Adrenal gland (tissue), 12 donors: ENCODE results near the gene LRP1B. TPM values are rescaled to one million over a fixed set of nuclear protein-coding genes. Genes with fewer than 3 reads are reported as not detected.

Experiments
- DNase-seq, 7 donors: peaks; one replicate each; pipeline ENCODE4 v3.0.0-alpha.2; 2019 to 2020
- H3K27ac ChIP-seq, 5 donors: fragments of 200-600 bp; sonication (generic) in 4 of 5; 1 replicate in 3 of 5; 2 replicates in 2 of 5; pipeline versions ENCODE4 v1.5.1 to v1.8.0; 2016 to 2020; ENCODE audit warnings: mild to moderate bottlenecking in 1 of 5
- H3K27me3 ChIP-seq: fragments of 200-600 bp; 2 replicates; pipeline ENCODE4 v1.8.0; 2021
- H3K36me3 ChIP-seq, 2 donors: fragments of 200-600 bp; replicated peaks in 1 of 2; 1 replicate in 1 of 2; 2 replicates in 1 of 2; pipeline versions ENCODE4 v1.5.1 to v1.8.0; 2018 to 2022
- H3K4me1 ChIP-seq, 2 donors: fragments of 200-600 bp; replicated peaks in 1 of 2; 1 replicate in 1 of 2; 2 replicates in 1 of 2; pipeline versions ENCODE4 v1.5.1 to v1.8.0; 2018 to 2021
- H3K4me3 ChIP-seq, 4 donors: fragments of 200-600 bp; sonication (generic) in 3 of 4; one replicate each; pipeline ENCODE4 v1.5.1; 2016 to 2018
- H3K9me3 ChIP-seq, 3 donors: fragments of 200-600 bp; sonication (generic) in 1 of 3; replicated peaks in 1 of 3; 1 replicate in 2 of 3; 2 replicates in 1 of 3; pipeline versions ENCODE4 v1.5.1 to v1.8.0; 2016 to 2021
- POLR2A ChIP-seq, 2 donors: fragments of 450-650 bp; IDR thresholded peaks; one replicate each; pipeline ENCODE4 v1.6.1; 2017; ENCODE audit warnings: antibody characterized with exemption in 2 of 2, mild to moderate bottlenecking in 2 of 2, moderate library complexity in 1 of 2
- WGBS, 4 donors: extraction: QIAGEN DNeasy Blood & Tissue Kit in 2 of 4; methylation state at CpG; one replicate each; pipeline versions ENCODE4 v1.1.5 to v1.1.7; 2013 to 2017; 5-methylcytosine and 5-hydroxymethylcytosine counted together
- intact Hi-C, 2 donors: fragments of 100-400 bp; cut with DNase I; formaldehyde crosslinking; loops; one replicate each; pipeline versions ENCODE4 v1.14.1 to v1.15.0; 2022 to 2023
- polyA plus RNA-seq, 3 donors: library from polyadenylated mRNA; stranded (reverse); fragments of 200-250 nt in 2 of 3; fragments of 350-450 nt in 1 of 3; fragmentation: Illumina TruSeq in 1 of 3; extraction: RNeasy Lipid Tissue Mini Kit (QIAGEN cat#74804) in 1 of 3; gene quantifications; one replicate each; pipeline ENCODE4 v1.2.3, GENCODE V29; 2013 to 2014
- total RNA-seq, 9 donors: library from RNA; depleted of rRNA in 4 of 9; stranded (reverse); fragments of >200 nt in 4 of 9; fragments of 120-200 nt in 1 of 9; fragmentation: NEBNext Ultra II Directional in 1 of 9; extraction: Animal tissue kit (Norgen Biotek cat#: 25700) in 1 of 9; gene quantifications; one replicate each; pipeline versions ENCODE4 v1.1.0 to v1.2.4, GENCODE V29; 2013 to 2023
- TF ChIP-seq, protein P1 (sequence below), 6 experiments: fragments of 450-650 bp in 4 of 6; fragments of 200-600 bp in 2 of 6; sonication (generic) in 1 of 6; IDR thresholded peaks; 1 replicate in 5 of 6; 2 replicates in 1 of 6; pipeline versions ENCODE4 v1.5.1 to v1.8.0; 2016 to 2021; ENCODE audit warnings: antibody characterized with exemption in 6 of 6, mild to moderate bottlenecking in 2 of 6, moderate library complexity in 1 of 6
- donor health status: healthy with polysubstance abuse.
- donor health status: Bipolar disorder and iron deficiency.
- donor health status: DM: yes; HTN: yes; CAD: no.
- donor health status: DM: no; HTN: no; CAD: no.
- donor health status: DM: no; HTN: no; CAD: no.
- donor health status: DM: yes; HTN: yes; CAD: no.

The LRP1B gene
- total and polyA plus RNA-seq, 12 donors, result 0.84 to 5.4 (median 2.1) TPM

DNA sequence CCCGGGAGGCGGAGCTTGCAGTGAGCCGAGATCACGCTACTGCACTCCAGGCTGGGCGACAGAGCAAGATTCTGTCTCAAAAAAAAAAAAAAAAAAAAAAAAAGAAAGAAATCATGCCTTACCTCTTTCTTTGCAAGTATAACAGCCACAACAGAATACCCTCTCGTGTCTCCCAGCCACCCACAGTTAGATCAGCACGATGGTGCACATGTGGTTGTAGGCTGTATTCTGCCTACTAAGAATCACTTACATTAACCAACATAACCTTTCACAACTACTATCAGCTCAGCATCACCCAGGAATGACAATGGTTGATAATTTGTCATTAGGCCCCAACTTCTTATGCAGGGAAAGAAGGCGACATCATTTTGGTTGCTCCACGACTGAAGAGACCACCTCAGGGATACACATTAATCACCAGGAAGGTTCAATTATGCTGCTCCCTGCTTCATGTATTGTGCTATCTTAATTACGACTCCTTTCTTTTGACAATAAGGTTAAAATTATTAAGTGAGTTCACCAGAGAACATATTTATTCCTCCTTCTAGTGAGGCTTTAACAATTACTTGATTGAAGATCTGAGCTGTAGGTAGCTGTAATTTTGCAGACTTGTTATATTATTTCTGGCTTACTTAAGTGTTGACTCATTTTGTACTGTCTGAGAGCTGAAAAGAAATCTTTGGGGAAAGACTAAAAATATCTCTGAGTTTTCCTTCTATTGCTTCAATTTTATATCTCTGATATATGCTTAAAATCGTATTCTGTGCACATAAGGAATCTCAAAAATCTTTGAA lies 120.1 kb downstream of the LRP1B start:
- DNase-seq, result no peak
- no peak overlapping the region for H3K4me3 ChIP-seq
- no peaks in the 10 kb centered on the region for H3K4me1 ChIP-seq
- H3K36me3 ChIP-seq, result no peaks in the 10 kb centered on the region
- no peak overlapping the region for H3K27ac ChIP-seq
- WGBS, 4 donors, result 74 to 81% (median 77%) methylated on average over 11 of the region's 11 CpGs
- no peaks in the 10 kb centered on the region for H3K9me3 ChIP-seq
- intact Hi-C loops, result no loop called here
- TF ChIP-seq POLR2A (IDR thresholded peaks at IDR 0.05), result no peak
- TF ChIP-seq, protein P1, sequence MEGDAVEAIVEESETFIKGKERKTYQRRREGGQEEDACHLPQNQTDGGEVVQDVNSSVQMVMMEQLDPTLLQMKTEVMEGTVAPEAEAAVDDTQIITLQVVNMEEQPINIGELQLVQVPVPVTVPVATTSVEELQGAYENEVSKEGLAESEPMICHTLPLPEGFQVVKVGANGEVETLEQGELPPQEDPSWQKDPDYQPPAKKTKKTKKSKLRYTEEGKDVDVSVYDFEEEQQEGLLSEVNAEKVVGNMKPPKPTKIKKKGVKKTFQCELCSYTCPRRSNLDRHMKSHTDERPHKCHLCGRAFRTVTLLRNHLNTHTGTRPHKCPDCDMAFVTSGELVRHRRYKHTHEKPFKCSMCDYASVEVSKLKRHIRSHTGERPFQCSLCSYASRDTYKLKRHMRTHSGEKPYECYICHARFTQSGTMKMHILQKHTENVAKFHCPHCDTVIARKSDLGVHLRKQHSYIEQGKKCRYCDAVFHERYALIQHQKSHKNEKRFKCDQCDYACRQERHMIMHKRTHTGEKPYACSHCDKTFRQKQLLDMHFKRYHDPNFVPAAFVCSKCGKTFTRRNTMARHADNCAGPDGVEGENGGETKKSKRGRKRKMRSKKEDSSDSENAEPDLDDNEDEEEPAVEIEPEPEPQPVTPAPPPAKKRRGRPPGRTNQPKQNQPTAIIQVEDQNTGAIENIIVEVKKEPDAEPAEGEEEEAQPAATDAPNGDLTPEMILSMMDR (IDR thresholded peaks at IDR 0.05), result no peak
- H3K27me3 ChIP-seq, result no peaks in the 10 kb centered on the region

DNA sequence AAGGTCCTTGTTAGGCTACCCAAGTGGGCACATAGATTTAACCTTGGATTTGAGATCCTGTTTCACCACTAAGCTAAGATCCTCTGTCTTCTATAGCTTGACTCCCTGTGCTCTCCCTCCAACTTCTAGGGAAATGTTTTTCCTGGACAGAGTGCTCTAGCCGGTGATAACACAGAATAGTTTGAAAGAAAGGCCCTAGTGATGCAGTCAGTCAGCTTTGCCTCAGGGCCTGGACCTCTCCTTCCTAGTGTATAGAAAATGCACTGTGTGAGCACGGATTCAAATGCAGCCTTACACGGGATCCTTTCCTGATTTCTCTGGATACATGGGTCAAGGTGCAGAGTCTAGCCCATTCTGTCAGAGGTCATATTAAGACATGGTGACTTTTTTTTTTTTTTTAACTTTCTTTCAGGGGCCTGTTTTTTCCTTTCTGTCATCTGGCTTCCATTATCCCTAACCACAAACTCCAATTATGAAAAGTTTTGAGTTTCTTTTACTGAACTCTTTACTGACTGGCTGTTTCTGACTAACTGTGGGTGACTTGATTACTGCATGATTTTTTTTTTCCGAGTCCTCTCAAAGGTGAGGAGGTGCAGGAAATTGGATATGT lies 122.6 kb downstream of the LRP1B start:
- Histone ChIP-seq H3K36me3 (no peaks in the 10 kb centered on the region), H3K4me1 (no peaks in the 10 kb centered on the region), H3K9me3 (no peaks in the 10 kb centered on the region), H3K27me3 (no peaks in the 10 kb centered on the region), H3K27ac (no peak overlapping the region), H3K4me3 (no peak overlapping the region)
- TF ChIP-seq, protein P1 (IDR thresholded peaks at IDR 0.05), result no peak
- TF ChIP-seq POLR2A (IDR thresholded peaks at IDR 0.05), result no peak
- DNase-seq, result no peak
- 83 to 87% (median 85%) methylated on average over 4 of the region's 4 CpGs for WGBS, 4 donors
- intact Hi-C loops, result no loop called here

DNA sequence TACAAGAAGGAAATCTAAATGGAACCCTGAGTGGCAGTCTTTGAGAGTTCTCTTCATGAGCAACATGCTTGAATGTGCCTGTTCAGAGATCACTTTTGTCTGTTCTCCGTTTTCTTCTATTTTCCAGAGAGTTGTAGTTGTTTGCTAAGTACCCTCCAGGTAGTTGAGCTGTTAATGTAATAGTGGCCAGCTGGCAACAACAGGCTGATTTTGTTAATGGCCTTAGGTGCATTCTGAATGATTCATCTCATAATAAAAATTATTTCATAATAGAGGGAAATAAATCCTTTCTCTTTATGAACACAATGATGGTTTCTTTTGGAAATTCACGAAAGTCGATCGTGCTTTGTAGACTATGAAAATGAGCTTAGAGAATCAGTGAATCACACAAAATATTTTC lies 136.8 kb downstream of the LRP1B start:
- intact Hi-C loops, result no loop called here
- no peaks in the 10 kb centered on the region for H3K36me3 ChIP-seq
- TF ChIP-seq, protein P1 (IDR thresholded peaks at IDR 0.05), result no peak
- TF ChIP-seq POLR2A (IDR thresholded peaks at IDR 0.05), result no peak
- no peak overlapping the region for H3K27ac ChIP-seq
- no peaks in the 10 kb centered on the region for H3K4me1 ChIP-seq
- DNase-seq, result no peak
- H3K9me3 ChIP-seq, result no peaks in the 10 kb centered on the region
- WGBS, 4 donors, result 80 to 89% (median 86%) methylated on average over 4 of the region's 4 CpGs
- H3K4me3 ChIP-seq, result no peak overlapping the region
- no peaks in the 10 kb centered on the region for H3K27me3 ChIP-seq

DNA sequence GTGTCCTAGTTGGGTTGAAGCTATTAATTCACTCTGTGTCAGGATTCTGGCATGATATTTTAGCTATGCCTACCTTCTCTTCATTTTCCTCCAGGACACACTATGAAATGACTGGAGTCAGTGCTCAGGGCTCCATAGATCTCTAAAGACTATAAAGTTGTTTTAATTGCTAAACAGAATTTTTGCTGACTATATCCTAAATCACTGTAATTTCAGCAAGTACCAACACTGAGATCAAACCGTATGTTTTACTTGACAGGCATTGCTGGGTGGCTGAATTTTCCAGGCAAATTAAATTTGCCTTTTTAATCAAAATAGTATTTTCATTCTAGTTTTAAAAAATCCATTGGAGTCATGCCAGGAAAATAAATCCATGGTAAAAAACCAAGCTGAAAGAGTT lies 138.1 kb downstream of the LRP1B start:
- Histone ChIP-seq H3K4me3 (no peak overlapping the region), H3K27ac (no peak overlapping the region), H3K27me3 (no peaks in the 10 kb centered on the region), H3K36me3 (no peaks in the 10 kb centered on the region), H3K9me3 (no peaks in the 10 kb centered on the region), H3K4me1 (no peaks in the 10 kb centered on the region)
- 76 to 91% (median 86%) methylated on average over 1 of the region's 1 CpG for WGBS, 4 donors
- intact Hi-C loops, result no loop called here
- TF ChIP-seq, protein P1 (IDR thresholded peaks at IDR 0.05), result no peak
- no peak for TF ChIP-seq POLR2A (IDR thresholded peaks at IDR 0.05)
- DNase-seq, result no peak
